GM12864 (cell line): ENCODE measurements around the gene CENPF.
A peak's percentile ranks its signal among the peaks of the same experiment; 100 is the strongest.

Experiments
- DNase-seq: peaks from one replicate; pipeline ENCODE4 v3.0.0-alpha.2; 2011; ENCODE audit warnings: low read depth
- H3K4me3 ChIP-seq: 2 replicates; pipeline ENCODE4 v1.5.1; 2011; ENCODE audit warnings: mild to moderate bottlenecking, low read depth, low read length, control low read depth
- TF ChIP-seq, protein P1 (sequence below): IDR thresholded peaks from 2 replicates; pipeline ENCODE4 v1.5.1; 2011; ENCODE audit warnings: low read depth, mild to moderate bottlenecking, moderate library complexity, low read length, control low read depth, inconsistent platforms; ENCODE audit errors: missing control alignments

CENPF gene

DNA sequence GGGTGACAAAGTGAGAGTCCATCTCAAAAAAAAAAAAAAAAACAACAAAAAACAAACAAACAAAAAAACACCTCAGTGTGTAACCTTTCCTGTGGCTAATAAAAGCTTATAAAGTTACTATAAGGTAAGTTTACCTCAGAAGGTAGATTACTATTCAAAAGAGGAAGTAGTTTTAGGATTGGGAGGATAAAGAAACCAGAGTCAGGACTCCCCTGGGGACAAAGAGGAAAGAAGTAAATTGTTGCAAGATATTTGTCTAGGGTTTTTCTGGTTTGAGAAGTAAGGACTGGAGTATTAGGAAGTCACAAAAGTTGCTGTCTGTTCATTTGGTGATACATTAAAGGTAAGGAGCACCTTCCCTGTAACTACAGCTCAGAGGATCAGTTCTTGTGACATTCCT is 23.8 kb upstream of the CENPF start:
- DNase-seq = no peak
- H3K4me3 ChIP-seq = no peak overlapping the region
- TF ChIP-seq, protein P1, sequence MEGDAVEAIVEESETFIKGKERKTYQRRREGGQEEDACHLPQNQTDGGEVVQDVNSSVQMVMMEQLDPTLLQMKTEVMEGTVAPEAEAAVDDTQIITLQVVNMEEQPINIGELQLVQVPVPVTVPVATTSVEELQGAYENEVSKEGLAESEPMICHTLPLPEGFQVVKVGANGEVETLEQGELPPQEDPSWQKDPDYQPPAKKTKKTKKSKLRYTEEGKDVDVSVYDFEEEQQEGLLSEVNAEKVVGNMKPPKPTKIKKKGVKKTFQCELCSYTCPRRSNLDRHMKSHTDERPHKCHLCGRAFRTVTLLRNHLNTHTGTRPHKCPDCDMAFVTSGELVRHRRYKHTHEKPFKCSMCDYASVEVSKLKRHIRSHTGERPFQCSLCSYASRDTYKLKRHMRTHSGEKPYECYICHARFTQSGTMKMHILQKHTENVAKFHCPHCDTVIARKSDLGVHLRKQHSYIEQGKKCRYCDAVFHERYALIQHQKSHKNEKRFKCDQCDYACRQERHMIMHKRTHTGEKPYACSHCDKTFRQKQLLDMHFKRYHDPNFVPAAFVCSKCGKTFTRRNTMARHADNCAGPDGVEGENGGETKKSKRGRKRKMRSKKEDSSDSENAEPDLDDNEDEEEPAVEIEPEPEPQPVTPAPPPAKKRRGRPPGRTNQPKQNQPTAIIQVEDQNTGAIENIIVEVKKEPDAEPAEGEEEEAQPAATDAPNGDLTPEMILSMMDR = no peak

DNA sequence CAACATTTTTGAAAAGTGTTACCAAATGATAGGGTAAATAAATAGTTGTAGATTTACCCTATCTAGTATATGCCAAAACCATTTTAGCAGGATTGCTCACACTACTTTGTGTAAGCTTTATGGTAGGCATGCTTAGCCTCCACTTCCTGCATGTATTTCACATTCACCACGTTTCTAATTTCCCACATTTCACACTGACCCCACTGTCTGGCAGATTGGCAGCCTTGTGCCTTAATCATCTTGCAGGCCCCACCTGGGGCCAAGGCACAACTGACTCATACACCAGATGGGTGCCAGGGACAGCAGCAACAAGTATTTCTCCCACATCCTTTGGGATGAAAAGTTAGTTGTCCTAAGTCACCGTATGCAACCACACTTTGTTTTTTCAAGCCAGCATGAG is 21.2 kb upstream of the CENPF start:
- no peak for DNase-seq
- TF ChIP-seq, protein P1 = no peak
- no peak overlapping the region for H3K4me3 ChIP-seq

DNA sequence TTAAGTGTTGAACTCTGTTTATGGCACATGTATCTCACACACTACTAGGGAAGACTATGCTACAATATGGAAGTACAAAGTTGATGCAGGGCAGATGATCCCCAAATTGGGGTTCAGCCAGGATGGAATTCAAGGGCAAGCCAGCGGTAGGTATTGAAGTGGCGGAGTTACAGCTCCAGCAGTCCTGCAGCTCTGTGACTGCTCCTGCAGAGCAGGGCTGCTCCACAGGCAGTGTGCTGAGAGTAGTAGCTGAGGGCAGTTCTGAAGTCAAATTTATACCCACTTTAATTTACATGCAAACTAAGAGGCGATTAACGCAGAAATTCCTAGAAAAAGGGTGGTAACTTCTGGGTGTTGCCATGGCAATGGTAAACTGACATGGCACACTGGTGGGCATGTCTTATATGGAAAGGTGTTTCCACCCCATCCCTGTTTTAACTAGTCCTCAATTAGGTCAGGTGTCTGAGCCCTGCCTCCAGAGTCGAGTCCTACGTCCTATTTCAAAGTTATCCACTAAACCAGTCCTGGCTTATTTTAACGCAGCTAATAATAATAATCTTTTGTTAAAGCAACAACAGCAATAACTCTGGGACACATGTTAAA is 20.6 kb upstream of the CENPF start:
- no peak for DNase-seq
- no peak overlapping the region for H3K4me3 ChIP-seq
- TF ChIP-seq, protein P1 = no peak

DNA sequence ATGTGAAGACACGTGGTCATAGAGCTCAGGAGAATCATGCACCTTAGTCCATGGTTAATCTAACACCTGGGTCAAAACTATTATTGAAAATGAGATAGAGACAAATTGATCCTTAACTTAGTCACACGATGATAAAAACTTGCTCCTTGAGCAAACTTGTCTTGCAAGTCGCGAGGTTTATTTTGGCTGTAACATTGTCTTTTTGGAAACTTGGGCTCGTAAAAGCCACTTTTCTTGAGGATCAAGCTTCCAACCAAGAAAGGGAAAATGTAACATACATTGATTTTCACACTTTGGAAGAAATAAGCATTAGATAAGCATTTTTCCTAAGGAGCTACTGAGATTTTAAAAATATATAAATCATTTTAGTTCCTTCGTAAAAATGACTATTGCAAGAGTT is 19.9 kb upstream of the CENPF start:
- H3K4me3 ChIP-seq = no peak overlapping the region
- DNase-seq = no peak
- TF ChIP-seq, protein P1 = no peak

DNA sequence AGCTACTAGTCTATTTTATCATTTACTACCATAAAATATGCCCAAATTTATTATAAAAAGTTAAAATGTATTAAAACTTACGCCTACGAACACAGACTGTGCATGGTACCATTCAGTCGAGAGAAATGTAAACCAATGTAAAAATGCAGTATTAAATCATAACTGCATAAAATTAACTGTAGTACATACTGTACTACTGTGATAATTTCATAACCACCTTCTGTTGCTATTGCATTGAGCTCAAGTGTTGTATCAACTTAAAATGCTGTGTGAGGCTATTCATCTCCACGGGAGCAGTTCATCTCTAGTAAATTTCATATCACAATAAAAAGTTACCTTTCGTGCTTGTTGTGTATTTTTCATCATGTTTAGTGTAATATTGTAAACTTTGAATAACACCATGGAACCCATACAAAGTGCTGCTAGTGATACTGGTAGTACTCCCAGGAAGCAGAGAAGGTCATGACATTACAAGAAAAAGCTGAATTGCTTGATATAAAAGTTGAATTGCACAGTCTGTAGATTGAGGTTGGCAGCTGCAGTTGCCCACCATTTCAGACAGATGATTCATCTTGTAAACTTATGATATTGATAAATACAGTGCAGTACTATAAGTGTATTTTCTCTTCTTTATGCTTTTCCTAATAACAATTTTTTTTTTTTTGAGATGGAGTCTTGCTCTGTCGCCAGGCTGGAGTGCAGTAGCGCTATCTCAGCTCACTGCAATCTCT is 19.0 kb upstream of the CENPF start:
- TF ChIP-seq, protein P1 = no peak
- no peak overlapping the region for H3K4me3 ChIP-seq
- no peak for DNase-seq

DNA sequence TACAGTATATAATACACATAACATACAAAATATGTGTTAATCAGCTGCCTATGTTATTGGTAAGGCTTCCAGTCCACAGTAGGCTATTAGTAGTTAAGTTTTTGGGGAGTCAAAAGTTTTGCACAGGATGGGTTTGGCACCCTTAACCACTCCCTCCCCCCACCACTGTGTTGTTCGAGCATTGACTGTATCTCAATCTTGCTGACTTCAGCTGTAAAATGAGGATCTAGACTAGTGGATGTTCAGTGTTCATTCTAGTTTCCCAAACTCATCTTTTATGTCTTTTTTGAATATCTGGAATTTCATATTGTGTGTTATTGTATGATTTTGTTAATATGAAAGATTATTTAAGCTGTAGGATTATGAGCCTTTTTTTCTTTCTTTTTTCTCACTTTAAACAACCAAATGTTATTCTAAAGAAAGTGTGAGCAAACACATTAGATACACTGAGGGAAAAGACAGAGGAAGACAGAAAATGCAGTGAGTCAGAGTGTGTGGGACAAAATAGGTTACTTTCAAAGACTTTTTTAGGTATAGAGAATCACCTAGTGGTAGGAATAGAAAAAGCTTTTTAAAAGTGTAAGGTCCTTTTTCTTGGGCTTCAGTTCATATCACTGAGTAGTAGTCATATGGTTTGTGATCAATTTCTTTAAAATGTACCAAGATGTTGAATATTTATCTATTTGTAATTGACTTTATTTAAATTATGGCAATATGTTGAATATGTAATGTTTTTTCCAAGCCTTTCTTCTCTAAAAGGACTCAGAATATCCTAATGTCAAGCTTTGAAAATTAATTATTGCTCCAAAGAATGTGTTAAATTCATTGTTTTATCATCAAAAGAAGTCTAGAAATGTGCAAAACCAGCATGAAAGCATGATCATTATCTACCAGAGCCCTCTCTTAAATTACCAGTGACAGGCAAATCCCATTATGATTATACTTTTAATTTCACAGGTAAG is 17.9 kb upstream of the CENPF start:
- no peak for DNase-seq
- H3K4me3 ChIP-seq = no peak overlapping the region
- TF ChIP-seq, protein P1 = peak; percentile 56
